ENCODE results near the gene RPSA. TPM values are rescaled to one million over a fixed set of nuclear protein-coding genes. Genes with fewer than 3 reads are reported as not detected.

The RPSA gene
- total and polyA plus RNA-seq, 9 of the 15 experiments (the other 6 are each of a cell fraction or from before 2014, with no cell fraction given): 2,290 to 4,272 (median 2,730) TPM

DNA sequence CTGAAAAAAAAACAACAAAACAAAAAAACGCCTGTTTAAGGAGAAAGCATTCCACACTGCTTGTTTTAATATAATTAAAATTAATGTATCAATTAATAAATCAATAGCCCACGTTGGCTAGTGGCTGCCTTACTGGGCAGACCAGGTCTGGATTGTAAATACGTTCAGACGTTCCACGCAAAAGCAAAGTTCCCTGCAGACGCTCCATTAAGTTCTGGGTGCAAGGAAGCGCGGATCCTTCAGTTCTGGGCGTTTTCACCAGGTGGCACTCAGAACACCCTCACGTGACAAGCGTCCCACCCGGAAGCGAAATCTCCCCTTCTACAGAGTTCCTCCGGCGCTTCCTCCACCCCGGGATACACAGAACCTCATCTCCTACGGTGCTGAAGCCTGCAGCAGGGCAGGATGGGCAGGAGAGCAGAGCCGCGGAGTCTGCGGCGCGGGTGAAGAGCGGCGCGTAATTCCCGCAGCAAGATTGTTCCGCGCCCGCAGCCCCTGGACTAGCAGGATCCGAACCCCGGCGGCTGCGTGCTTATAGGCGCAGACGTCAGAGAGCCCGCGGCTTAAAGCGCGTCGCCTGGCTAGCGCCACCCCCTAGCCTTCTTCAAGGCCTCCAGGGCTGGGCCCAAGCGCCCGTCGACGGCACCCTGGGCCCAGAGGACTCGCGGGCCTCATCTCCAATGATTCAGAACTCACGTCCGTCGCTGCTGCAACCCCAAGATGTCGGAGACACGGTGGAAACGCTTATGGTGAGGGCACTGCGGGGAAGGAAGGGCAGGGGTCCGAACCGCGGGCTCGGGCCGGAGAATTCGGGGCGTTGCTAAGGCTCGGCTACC, 23.3 kb upstream of the RPSA start, which contains the start of gene SLC25A38 (continued):
- no peak for TF ChIP-seq SRSF3 (IDR thresholded peaks at IDR 0.05; ENCODE audit: insufficient read depth, low read length)
- TF ChIP-seq, protein P1, sequence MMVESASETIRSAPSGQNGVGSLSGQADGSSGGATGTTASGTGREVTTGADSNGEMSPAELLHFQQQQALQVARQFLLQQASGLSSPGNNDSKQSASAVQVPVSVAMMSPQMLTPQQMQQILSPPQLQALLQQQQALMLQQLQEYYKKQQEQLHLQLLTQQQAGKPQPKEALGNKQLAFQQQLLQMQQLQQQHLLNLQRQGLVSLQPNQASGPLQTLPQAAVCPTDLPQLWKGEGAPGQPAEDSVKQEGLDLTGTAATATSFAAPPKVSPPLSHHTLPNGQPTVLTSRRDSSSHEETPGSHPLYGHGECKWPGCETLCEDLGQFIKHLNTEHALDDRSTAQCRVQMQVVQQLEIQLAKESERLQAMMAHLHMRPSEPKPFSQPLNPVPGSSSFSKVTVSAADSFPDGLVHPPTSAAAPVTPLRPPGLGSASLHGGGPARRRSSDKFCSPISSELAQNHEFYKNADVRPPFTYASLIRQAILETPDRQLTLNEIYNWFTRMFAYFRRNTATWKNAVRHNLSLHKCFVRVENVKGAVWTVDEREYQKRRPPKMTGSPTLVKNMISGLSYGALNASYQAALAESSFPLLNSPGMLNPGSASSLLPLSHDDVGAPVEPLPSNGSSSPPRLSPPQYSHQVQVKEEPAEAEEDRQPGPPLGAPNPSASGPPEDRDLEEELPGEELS (CRISPR knock-in tag; IDR thresholded peaks at IDR 0.05; ENCODE audit: borderline replicate concordance): peak; percentile 87; the same call in 1 of the 2 replicates
- TF ChIP-seq IRF9 (tag; IDR thresholded peaks at IDR 0.05): no peak
- no peak for TF ChIP-seq ZFPM2 (CRISPR knock-in tag; IDR thresholded peaks at IDR 0.05)
- TF ChIP-seq STAT6 (CRISPR knock-in tag; IDR thresholded peaks at IDR 0.05): no peak; the same call in 1 of the 2 replicates
- TF ChIP-seq, protein P2, sequence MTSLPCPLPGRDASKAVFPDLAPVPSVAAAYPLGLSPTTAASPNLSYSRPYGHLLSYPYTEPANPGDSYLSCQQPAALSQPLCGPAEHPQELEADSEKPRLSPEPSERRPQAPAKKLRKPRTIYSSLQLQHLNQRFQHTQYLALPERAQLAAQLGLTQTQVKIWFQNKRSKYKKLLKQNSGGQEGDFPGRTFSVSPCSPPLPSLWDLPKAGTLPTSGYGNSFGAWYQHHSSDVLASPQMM (CRISPR knock-in tag; IDR thresholded peaks at IDR 0.05): no peak
- TF ChIP-seq, protein P3, sequence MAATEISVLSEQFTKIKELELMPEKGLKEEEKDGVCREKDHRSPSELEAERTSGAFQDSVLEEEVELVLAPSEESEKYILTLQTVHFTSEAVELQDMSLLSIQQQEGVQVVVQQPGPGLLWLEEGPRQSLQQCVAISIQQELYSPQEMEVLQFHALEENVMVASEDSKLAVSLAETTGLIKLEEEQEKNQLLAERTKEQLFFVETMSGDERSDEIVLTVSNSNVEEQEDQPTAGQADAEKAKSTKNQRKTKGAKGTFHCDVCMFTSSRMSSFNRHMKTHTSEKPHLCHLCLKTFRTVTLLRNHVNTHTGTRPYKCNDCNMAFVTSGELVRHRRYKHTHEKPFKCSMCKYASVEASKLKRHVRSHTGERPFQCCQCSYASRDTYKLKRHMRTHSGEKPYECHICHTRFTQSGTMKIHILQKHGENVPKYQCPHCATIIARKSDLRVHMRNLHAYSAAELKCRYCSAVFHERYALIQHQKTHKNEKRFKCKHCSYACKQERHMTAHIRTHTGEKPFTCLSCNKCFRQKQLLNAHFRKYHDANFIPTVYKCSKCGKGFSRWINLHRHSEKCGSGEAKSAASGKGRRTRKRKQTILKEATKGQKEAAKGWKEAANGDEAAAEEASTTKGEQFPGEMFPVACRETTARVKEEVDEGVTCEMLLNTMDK (IDR thresholded peaks at IDR 0.05; ENCODE audit: borderline replicate concordance, insufficient read depth, low read depth, low read length, poor library complexity, severe bottlenecking): peak; percentile 53
- TF ChIP-seq RAD21 (CRISPR knock-in tag; conservative IDR thresholded peaks at IDR 0.05 in 1 of 2, IDR thresholded peaks at IDR 0.05 in 1 of 2): peak; percentile 43 to 45; a peak in 2 of 4 replicates
- TF ChIP-seq NCOR1 (IDR thresholded peaks at IDR 0.05): no peak; the same call in 1 of the 2 replicates
